Fibroblast of skin of left biceps (primary cell): Measurements from ENCODE around the gene CD300C.
"Not testable (repeated sequence)": the region's sequence is repeated elsewhere in the genome, so short reads cannot be mapped to it uniquely, and the experiment has no call there.

ENCODE experiments used
- DNase-seq, 2 experiments: peaks; one replicate each; pipeline ENCODE4 v3.0.0-alpha.2; 2013; ENCODE audit warnings: low read depth in 2 of 2

Gene CD300C

GRCh38 chr17:74563358-74563757 is 17.4 kb upstream of the CD300C start:
- DNase-seq, result no peak

- DNase-seq, result no peak
Observed at GRCh38 chr17:74561586-74561985, 15.7 kb upstream of the CD300C start.

- DNase-seq, result no peak
Observed at GRCh38 chr17:74558882-74559519, 13.1 kb upstream of the CD300C start.

GRCh38 chr17:74558402-74558801 is 12.5 kb upstream of the CD300C start:
- DNase-seq, result not testable (repeated sequence)

- DNase-seq, result no peak
Observed at GRCh38 chr17:74555427-74555940, 9.6 kb upstream of the CD300C start.

- DNase-seq, result no peak
Observed at GRCh38 chr17:74554909-74555308, 9.0 kb upstream of the CD300C start.

- DNase-seq, result no peak
Observed at GRCh38 chr17:74552037-74552436, 6.1 kb upstream of the CD300C start.

GRCh38 chr17:74550602-74551001 is 4.7 kb upstream of the CD300C start:
- DNase-seq, result no peak

GRCh38 chr17:74549343-74549742 is 3.4 kb upstream of the CD300C start:
- no peak for DNase-seq

- DNase-seq, result no peak
Observed at GRCh38 chr17:74547736-74548135, 1.8 kb upstream of the CD300C start.

- no peak for DNase-seq
Observed at GRCh38 chr17:74547264-74547663, 1.3 kb upstream of the CD300C start.

- no peak for DNase-seq
Observed at GRCh38 chr17:74546586-74546985, 671 bp upstream of the CD300C start.

- no peak for DNase-seq
Observed at GRCh38 chr17:74544991-74545842, 698 bp downstream of the CD300C start.

- no peak for DNase-seq
Observed at GRCh38 chr17:74543891-74544760, 1.8 kb downstream of the CD300C start.

- DNase-seq, result no peak
Observed at GRCh38 chr17:74543406-74543805, 2.5 kb downstream of the CD300C start.

- no peak for DNase-seq
Observed at GRCh38 chr17:74542727-74543383, 3.1 kb downstream of the CD300C start.

- no peak for DNase-seq
Observed at GRCh38 chr17:74542166-74542565, 3.7 kb downstream of the CD300C start.

GRCh38 chr17:74541176-74542111 is 4.5 kb downstream of the CD300C start:
- DNase-seq, result no peak

GRCh38 chr17:74539281-74539820 is 6.6 kb downstream of the CD300C start:
- no peak for DNase-seq

- DNase-seq, result no peak
Observed at GRCh38 chr17:74536890-74537289, 9.0 kb downstream of the CD300C start.
